DOHH2 (cell line): Measurements from ENCODE around the gene CDK9.

Experiments used
- H3F3A ChIP-seq: fragments of 200-600 bp; sonication (generic), shearing (Covaris generic); 2 replicates; pipeline ENCODE4 v1.6.0; 2016; ENCODE audit warnings: antibody characterized with exemption, mild to moderate bottlenecking; ENCODE audit not compliant: control insufficient read depth, insufficient read depth
- H3K27ac ChIP-seq: fragments of 200-600 bp; sonication (generic); 2 replicates; pipeline ENCODE4 v1.5.1; 2014; ENCODE audit warnings: low read depth, mild to moderate bottlenecking, low read length, moderate library complexity
- H3K27me3 ChIP-seq: fragments of 200-600 bp; sonication (generic); 2 replicates; pipeline ENCODE4 v1.6.1; 2014; ENCODE audit warnings: mild to moderate bottlenecking, low read length, mixed read lengths; ENCODE audit not compliant: control insufficient read depth
- H3K36me3 ChIP-seq: fragments of 200-600 bp; sonication (generic); 2 replicates; pipeline ENCODE4 v1.6.1; 2014; ENCODE audit warnings: mild to moderate bottlenecking, low read length, moderate library complexity, mixed read lengths; ENCODE audit not compliant: control insufficient read depth
- H3K4me1 ChIP-seq: fragments of 200-600 bp; sonication (generic); 2 replicates; pipeline ENCODE4 v1.6.1; 2014; ENCODE audit warnings: mild to moderate bottlenecking, low read length, mixed read lengths; ENCODE audit not compliant: control insufficient read depth
- H3K4me2 ChIP-seq: fragments of 200-600 bp; sonication (generic); 2 replicates; pipeline ENCODE4 v1.6.0; 2014; ENCODE audit warnings: mild to moderate bottlenecking, low read length, moderate library complexity
- H3K4me3 ChIP-seq: fragments of 200-600 bp; sonication (generic); 2 replicates; pipeline ENCODE4 v1.5.1; 2014; ENCODE audit warnings: mild to moderate bottlenecking, low read length, mixed read lengths
- H3K79me2 ChIP-seq: fragments of 200-600 bp; sonication (generic); 2 replicates; pipeline ENCODE4 v1.6.1; 2014; ENCODE audit warnings: mild to moderate bottlenecking, low read length, mixed read lengths; ENCODE audit not compliant: control insufficient read depth
- H3K9me2 ChIP-seq: fragments of 200-600 bp; sonication (generic); replicated peaks from 2 replicates; pipeline ENCODE4 v1.6.1; 2014; ENCODE audit warnings: mild to moderate bottlenecking, low read length, mixed read lengths; ENCODE audit not compliant: control insufficient read depth
- H3K9me3 ChIP-seq: fragments of 200-600 bp; sonication (generic); 2 replicates; pipeline ENCODE4 v1.6.1; 2014; ENCODE audit warnings: antibody characterized with exemption, low read length, mixed read lengths; ENCODE audit not compliant: control insufficient read depth, insufficient read depth
- H4K20me1 ChIP-seq: fragments of 200-600 bp; sonication (generic); 2 replicates; pipeline ENCODE4 v1.6.0; 2014; ENCODE audit warnings: low read depth, mild to moderate bottlenecking, antibody characterized with exemption, low read length, moderate library complexity; ENCODE audit not compliant: control insufficient read depth, insufficient read depth
- EZH2phosphoT487 ChIP-seq: fragments of 200-600 bp; sonication (generic); IDR thresholded peaks from 2 replicates; pipeline ENCODE4 v1.6.1; 2017; ENCODE audit warnings: borderline replicate concordance, mild to moderate bottlenecking, antibody characterized with exemption, low read length, moderate library complexity, mixed read lengths
- TF ChIP-seq, protein P1 (sequence below): fragments of 200-600 bp; sonication (generic); IDR thresholded peaks from one replicate; pipeline ENCODE4 v1.5.1; 2014; ENCODE audit warnings: antibody characterized with exemption, mild to moderate bottlenecking, low read depth, low read length; ENCODE audit not compliant: poor library complexity, severe bottlenecking

CDK9 gene

DNA sequence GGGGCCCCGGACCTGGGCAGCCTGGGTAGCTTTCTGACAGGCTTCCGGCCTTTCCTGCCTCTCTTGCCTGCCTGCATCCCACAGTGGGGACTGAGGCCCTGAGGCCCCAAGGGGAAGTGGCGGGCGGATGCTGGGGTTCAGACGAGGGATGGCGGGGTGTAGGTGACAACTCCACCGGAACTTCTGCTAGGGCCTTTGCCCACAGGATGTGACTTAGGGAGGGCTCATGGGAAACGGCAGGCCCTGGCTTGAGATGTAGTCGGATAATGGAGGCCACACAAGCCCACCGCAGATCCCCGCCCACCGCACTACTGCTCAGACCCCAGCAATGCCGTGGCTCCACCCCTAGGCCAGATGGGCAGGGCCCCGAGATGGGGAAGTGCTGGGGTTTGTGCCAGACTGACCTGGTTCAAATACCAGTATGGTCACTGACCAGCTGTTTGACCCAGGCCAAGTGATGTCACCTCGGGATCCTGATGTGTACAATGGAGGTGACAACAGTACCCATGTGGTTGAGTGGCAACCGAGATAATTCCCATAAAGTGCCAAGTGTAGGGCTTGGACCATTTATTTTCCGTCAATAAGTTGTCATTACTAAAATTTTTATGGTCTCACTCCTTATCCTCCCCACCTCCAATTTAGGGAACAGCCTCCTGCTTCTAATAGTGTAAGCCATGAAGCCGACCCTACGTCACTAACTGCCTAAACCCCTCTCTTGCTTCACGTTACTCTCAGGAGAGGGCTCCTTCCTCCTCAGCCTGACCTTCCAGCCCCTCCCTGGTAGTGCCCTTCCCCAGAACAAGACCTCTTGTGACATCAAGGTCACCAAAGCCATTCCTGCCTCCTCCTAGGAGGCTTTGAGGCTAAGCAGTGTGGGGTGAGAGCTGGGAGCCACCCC, 2.5 kb upstream of the CDK9 start:
- peaks cover 43% of the 10 kb centered on the region for H3F3A ChIP-seq
- no peak for TF ChIP-seq EZH2phosphoT487
- TF ChIP-seq, protein P1, sequence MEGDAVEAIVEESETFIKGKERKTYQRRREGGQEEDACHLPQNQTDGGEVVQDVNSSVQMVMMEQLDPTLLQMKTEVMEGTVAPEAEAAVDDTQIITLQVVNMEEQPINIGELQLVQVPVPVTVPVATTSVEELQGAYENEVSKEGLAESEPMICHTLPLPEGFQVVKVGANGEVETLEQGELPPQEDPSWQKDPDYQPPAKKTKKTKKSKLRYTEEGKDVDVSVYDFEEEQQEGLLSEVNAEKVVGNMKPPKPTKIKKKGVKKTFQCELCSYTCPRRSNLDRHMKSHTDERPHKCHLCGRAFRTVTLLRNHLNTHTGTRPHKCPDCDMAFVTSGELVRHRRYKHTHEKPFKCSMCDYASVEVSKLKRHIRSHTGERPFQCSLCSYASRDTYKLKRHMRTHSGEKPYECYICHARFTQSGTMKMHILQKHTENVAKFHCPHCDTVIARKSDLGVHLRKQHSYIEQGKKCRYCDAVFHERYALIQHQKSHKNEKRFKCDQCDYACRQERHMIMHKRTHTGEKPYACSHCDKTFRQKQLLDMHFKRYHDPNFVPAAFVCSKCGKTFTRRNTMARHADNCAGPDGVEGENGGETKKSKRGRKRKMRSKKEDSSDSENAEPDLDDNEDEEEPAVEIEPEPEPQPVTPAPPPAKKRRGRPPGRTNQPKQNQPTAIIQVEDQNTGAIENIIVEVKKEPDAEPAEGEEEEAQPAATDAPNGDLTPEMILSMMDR: no peak
- peaks cover 68% of the 10 kb centered on the region for H3K4me1 ChIP-seq
- peak overlapping the region; percentile 61 for H3K4me2 ChIP-seq
- no peaks in the 10 kb centered on the region for H3K9me2 ChIP-seq
- peaks cover 16% of the 10 kb centered on the region for H4K20me1 ChIP-seq
- no peaks in the 10 kb centered on the region for H3K27me3 ChIP-seq
- peaks cover 24% of the 10 kb centered on the region for H3K36me3 ChIP-seq
- H3K9me3 ChIP-seq: no peaks in the 10 kb centered on the region
- peak overlapping the region; percentile 71 for H3K4me3 ChIP-seq
- peak overlapping the region; percentile 73 for H3K27ac ChIP-seq
- H3K79me2 ChIP-seq: peaks cover 26% of the 10 kb centered on the region

- H3K9me3 ChIP-seq: no peaks in the 10 kb centered on the region
- H3K36me3 ChIP-seq: peaks cover 42% of the 10 kb centered on the region
- no peaks in the 10 kb centered on the region for H3K27me3 ChIP-seq
- peaks cover 32% of the 10 kb centered on the region for H3F3A ChIP-seq
- no peaks in the 10 kb centered on the region for H3K9me2 ChIP-seq
- peaks cover 44% of the 10 kb centered on the region for H3K79me2 ChIP-seq
- peak overlapping the region; percentile 96 for H3K4me3 ChIP-seq
- H3K4me2 ChIP-seq: peak overlapping the region; percentile 61
- H3K27ac ChIP-seq: peak overlapping the region; percentile 73
- no peak for TF ChIP-seq EZH2phosphoT487
- TF ChIP-seq, protein P1: peak; percentile 90
- peaks cover 33% of the 10 kb centered on the region for H4K20me1 ChIP-seq
- H3K4me1 ChIP-seq: peaks cover 49% of the 10 kb centered on the region
Measured at GRCh38 chr9:127785023-127785932, 556 bp upstream of the CDK9 start.

DNA sequence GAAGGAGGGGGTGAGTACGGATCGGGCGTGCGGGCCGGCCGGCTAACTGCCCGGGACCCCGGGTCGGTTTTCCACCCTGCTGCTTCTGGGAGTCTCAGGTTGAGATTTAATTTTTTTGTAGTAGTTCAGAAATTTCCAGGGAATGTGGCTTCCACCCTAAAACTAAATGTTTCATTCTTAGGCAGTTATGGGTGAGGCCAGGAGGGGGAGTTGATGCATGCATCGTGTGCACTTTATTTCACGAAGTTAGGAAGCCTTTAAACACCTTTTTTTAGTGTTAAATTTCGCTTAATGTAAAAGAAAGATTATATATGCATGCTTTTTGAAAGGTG, 905 bp downstream of the CDK9 start:
- Histone ChIP-seq H3F3A (peaks cover 19% of the 10 kb centered on the region), H3K27me3 (no peaks in the 10 kb centered on the region), H3K27ac (peak overlapping the region; percentile 88), H3K79me2 (peaks cover 47% of the 10 kb centered on the region), H3K4me2 (peak overlapping the region; percentile 60), H4K20me1 (peaks cover 35% of the 10 kb centered on the region), H3K9me2 (no peaks in the 10 kb centered on the region), H3K4me1 (peaks cover 38% of the 10 kb centered on the region), H3K36me3 (peaks cover 57% of the 10 kb centered on the region), H3K9me3 (no peaks in the 10 kb centered on the region), H3K4me3 (peak overlapping the region; percentile 96)
- TF ChIP-seq, protein P1: peak; percentile 74
- no peak for TF ChIP-seq EZH2phosphoT487
